ENCODE measurements around the gene ZDHHC18.

DNA sequence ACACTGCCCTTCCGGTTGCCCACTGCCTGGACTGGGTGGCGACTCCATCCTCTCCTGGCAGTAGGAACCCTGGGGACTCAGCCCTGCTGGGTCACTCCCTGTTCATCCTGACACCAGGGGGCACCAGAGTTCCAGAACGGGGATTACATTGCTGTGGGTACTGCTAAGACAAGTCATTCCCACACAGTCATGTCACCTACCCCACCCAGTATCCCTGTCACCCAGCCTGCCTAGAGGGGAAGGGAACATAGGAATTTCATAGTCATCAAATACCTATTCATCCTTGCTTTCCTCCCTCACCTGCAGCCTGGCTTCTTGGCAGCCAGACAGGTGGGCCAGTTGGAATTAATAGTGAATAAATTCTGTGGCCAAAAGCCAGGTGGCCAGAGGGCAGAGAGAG, 26.7 kb downstream of the ZDHHC18 start:
- TF ChIP-seq POLR2A (IDR thresholded peaks at IDR 0.05), result no peak
- TF ChIP-seq, protein P1, sequence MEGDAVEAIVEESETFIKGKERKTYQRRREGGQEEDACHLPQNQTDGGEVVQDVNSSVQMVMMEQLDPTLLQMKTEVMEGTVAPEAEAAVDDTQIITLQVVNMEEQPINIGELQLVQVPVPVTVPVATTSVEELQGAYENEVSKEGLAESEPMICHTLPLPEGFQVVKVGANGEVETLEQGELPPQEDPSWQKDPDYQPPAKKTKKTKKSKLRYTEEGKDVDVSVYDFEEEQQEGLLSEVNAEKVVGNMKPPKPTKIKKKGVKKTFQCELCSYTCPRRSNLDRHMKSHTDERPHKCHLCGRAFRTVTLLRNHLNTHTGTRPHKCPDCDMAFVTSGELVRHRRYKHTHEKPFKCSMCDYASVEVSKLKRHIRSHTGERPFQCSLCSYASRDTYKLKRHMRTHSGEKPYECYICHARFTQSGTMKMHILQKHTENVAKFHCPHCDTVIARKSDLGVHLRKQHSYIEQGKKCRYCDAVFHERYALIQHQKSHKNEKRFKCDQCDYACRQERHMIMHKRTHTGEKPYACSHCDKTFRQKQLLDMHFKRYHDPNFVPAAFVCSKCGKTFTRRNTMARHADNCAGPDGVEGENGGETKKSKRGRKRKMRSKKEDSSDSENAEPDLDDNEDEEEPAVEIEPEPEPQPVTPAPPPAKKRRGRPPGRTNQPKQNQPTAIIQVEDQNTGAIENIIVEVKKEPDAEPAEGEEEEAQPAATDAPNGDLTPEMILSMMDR (IDR thresholded peaks at IDR 0.05), result peak; percentile 81 to 90 (median 86)
